KOPT-K1 (cell line): Measurements from ENCODE around the gene AKAP12.

Source experiments
- H3K27ac ChIP-seq: fragments of 200-600 bp; sonication (generic); 2 replicates; pipeline ENCODE4 v1.5.1; 2016; ENCODE audit warnings: antibody characterized with exemption, mild to moderate bottlenecking, low read depth, low read length; ENCODE audit not compliant: poor library complexity, severe bottlenecking
- H3K36me3 ChIP-seq: fragments of 200-600 bp; sonication (generic); 2 replicates; pipeline ENCODE4 v1.5.1; 2017; ENCODE audit warnings: antibody characterized with exemption, mild to moderate bottlenecking, low read length, moderate library complexity; ENCODE audit not compliant: insufficient read depth
- H3K9me3 ChIP-seq: fragments of 200-600 bp; sonication (generic); 2 replicates; pipeline ENCODE4 v1.5.1; 2017; ENCODE audit warnings: antibody characterized with exemption, low read length, mild to moderate bottlenecking; ENCODE audit not compliant: insufficient read depth, poor library complexity, severe bottlenecking

Gene AKAP12

DNA sequence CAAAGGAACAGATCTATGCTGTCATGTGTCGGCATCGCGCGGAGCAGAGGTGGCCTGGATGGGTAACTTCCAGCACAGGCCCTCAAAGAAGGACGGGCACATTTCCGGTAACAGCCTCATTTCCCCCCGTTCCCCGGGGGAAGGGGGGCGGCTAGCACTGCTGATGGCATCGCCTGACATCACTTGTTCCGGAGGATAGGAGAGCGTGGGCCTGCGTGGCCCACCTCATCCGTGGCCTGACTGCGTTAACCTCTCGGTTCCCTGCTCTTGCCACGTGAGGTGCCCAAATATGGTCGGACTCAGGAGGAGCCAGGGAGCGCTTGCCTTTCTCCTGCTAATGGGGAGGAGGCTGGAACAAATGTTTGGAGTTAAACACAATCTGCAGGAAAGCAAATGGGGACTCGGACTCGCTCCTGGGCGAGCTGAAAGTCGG is at the start of gene AKAP12:
Gene AKAP12, plus strand, starts transcription at position 365 of the 433 bp plus-strand sequence. CDS start 596 bp downstream, outside the sequence.
- peaks cover 12% of the 10 kb centered on the region for H3K9me3 ChIP-seq
- H3K27ac ChIP-seq = no peak within 1 kb of the TSS
- H3K36me3 ChIP-seq = no peaks in the 10 kb centered on the region

GRCh38 chr6:151191527-151191926 is 48.2 kb upstream of the AKAP12 start:
- H3K9me3 ChIP-seq = no peaks in the 10 kb centered on the region
- H3K36me3 ChIP-seq = no peaks in the 10 kb centered on the region
- H3K27ac ChIP-seq = no peak overlapping the region

- no peaks in the 10 kb centered on the region for H3K36me3 ChIP-seq
- H3K9me3 ChIP-seq = no peaks in the 10 kb centered on the region
- no peak overlapping the region for H3K27ac ChIP-seq
Measured at GRCh38 chr6:151196555-151196954, 43.2 kb upstream of the AKAP12 start.

DNA sequence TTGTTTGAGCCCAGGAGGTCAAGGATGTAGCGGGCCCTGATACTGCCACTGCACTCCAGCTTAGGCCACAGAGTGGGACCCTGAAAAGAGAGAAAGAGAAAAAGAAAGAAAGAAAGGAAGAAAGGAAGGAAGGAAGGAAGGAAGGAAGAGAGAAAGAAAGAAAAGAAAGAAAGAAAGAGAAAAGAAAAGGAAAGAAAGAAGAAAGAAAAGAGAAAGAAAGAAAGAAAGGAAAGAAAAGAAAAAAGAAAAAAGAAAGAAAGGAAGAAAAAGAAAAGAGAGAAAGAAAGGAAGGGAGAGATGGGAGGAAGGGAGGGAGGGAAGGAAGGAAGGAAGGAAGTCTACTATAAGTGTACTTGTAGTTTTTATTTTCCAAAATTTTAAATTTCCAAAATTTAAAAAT is 42.2 kb upstream of the AKAP12 start:
- H3K27ac ChIP-seq = no peak overlapping the region
- no peaks in the 10 kb centered on the region for H3K36me3 ChIP-seq
- H3K9me3 ChIP-seq = no peaks in the 10 kb centered on the region

DNA sequence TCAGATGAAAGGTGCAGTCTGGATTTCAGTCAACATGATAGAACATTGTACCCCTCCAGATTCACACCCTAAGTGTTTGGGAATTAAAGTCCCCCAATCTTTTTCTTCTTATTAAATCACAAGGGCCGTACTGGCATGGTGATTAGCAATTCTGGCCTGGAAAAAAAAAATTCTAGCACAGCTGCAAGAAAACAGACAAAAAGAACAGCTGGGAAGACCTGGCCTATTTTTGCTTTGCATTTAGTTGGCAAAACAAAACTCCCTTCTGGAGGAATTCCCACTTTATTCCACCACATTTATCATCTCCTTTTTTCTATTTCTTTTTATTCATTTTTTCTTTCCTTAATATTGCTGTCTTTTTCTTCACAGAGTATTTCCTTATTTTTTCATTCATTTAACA is 39.8 kb upstream of the AKAP12 start:
- no peaks in the 10 kb centered on the region for H3K36me3 ChIP-seq
- no peaks in the 10 kb centered on the region for H3K9me3 ChIP-seq

GRCh38 chr6:151205721-151206600 is 33.8 kb upstream of the AKAP12 start:
- Histone ChIP-seq H3K9me3 (peaks cover under 1% of the 10 kb centered on the region), H3K36me3 (no peaks in the 10 kb centered on the region)

More for the DNA sequence above, 39.8 kb upstream of the AKAP12 start:
- H3K27ac ChIP-seq = no peak overlapping the region

DNA sequence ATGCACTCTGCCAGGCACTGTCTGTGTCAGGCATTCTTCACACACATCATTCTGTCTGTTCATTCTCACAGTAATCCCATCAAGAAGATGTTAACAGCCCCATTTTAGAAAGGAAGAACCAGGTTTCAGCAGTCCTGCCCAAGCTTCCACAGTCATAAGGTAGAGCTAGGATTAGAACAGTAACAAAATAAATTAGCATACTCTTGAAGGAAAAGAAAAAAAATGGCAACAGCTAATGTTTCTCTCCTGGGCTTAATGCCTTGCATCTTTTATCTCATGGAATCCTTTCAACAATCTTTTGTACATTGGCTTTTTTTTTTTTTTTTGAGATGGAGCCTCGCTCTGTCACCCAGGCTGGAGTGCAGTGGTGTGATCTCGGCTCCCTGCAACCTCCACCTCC is 32.1 kb upstream of the AKAP12 start:
- Histone ChIP-seq H3K36me3 (no peaks in the 10 kb centered on the region), H3K27ac (no peak overlapping the region), H3K9me3 (peaks cover 4% of the 10 kb centered on the region)

More at GRCh38 chr6:151205721-151206600, 33.8 kb upstream of the AKAP12 start:
- no peak overlapping the region for H3K27ac ChIP-seq

DNA sequence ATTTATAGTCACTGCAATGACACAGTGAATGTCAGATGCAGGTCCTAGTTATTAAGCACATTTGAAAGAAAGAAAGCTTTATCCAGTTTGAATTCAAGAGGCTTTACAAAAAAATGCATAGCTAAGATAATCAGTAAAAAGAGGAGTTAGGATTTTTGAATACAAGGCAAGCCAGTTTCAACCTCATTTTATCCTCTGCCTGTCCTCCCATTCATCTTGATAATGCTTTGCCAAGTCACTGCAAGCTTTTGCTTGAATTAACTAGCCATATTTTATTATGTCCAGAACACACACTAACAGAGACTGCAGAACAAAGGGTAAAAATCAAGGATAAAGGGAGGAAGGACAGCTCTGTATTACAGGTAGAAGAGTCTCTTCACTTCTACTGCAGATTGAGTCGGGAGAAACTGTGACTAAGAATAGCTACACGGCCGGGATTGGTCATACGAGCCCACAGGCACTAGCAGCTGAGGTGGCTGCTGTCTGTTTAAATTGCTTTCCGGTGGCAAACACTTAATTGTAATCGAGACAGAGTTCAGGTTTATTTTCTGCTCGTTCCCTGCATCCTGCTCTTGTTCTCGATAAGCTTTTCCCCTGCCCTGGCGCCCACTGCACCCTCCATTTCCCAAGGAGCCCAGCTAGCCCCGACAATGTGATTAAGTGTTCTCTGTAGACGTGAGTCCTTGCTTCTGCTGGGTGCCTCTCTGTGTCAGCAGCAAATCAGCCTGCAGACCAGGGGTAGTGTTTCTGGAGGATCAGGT is 30.5 kb upstream of the AKAP12 start:
- Histone ChIP-seq H3K27ac (no peak overlapping the region), H3K9me3 (peaks cover 9% of the 10 kb centered on the region)

DNA sequence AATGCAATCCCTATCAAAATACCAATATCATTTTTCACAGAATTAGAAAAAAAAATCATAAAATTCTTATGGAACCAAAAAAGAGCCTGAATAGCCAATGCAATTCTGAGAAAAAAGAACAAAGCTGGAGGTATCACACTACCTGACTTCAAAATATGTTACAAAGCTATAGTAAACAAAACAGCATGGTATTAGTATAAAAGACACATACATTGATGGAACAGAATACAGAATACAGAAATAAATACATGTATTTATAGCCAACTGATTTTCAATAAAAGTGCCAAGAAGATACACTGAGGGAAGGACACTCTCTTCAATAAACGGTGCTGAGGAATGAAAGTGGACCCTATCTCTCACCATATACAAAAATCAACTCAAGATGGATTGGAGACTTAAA is 28.7 kb upstream of the AKAP12 start:
- Histone ChIP-seq H3K27ac (no peak overlapping the region), H3K9me3 (peaks cover 9% of the 10 kb centered on the region), H3K36me3 (no peaks in the 10 kb centered on the region)

More for the DNA sequence above, 30.5 kb upstream of the AKAP12 start:
- H3K36me3 ChIP-seq = no peaks in the 10 kb centered on the region

DNA sequence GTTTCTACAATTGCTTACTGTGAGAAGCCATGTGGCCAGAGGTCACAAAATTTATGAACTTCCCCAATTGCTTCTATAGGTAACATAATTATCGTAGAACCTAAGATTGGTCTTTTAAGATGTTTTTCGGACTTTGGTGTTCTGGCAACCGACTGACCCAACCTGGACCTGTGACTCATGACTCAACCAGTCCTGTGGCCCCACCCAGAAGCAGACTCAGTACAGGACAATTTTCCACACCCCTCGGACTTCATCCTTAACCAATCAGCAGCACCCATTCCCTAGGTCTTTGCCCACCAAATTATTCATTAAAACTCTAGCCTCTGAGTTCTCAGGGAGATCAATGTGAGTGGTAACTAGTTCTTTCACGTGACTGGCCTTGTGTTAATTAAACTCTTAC is 26.4 kb upstream of the AKAP12 start:
- Histone ChIP-seq H3K9me3 (peaks cover 9% of the 10 kb centered on the region), H3K36me3 (no peaks in the 10 kb centered on the region), H3K27ac (no peak overlapping the region)

DNA sequence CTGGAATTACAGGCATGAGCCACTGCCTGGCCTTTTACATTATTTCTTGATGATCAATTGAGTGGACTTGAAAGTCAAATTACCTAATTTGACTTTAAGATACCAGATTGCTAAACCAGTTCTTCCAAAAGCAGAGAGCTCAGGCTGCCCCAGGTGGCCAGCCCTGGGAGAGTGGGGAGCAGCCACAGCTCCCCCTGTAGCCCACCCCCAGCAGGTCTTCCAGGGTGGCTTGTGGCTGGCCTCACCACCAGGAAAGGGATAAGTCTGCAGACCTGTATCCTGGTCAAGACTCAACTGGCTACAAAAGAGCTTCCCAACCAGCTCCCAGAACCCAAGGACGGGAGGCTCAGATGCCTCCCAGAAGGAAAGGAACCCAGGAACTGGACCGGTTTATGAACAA is 23.8 kb upstream of the AKAP12 start:
- Histone ChIP-seq H3K36me3 (no peaks in the 10 kb centered on the region), H3K27ac (no peak overlapping the region), H3K9me3 (peaks cover 8% of the 10 kb centered on the region)

DNA sequence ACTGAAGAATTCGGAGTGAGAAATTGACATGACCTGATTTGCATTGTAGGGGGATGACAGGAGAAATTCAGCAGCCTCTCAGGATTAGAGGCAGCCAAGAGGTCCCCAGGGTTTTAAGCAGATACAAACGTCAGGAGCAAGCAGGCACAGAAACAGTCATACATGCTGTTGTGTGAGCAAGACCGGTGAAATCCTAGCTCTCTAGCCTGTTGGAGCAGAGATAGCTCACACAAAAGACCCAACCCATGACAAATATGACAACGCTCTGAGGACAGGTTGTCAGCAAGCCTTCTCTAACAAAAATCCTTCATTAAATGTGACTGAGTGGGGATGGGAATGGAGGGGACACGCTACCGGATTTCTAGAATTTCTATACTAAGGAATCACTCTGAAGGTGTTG is 23.0 kb upstream of the AKAP12 start:
- H3K36me3 ChIP-seq = no peaks in the 10 kb centered on the region
- H3K27ac ChIP-seq = no peak overlapping the region
- H3K9me3 ChIP-seq = peaks cover 5% of the 10 kb centered on the region

DNA sequence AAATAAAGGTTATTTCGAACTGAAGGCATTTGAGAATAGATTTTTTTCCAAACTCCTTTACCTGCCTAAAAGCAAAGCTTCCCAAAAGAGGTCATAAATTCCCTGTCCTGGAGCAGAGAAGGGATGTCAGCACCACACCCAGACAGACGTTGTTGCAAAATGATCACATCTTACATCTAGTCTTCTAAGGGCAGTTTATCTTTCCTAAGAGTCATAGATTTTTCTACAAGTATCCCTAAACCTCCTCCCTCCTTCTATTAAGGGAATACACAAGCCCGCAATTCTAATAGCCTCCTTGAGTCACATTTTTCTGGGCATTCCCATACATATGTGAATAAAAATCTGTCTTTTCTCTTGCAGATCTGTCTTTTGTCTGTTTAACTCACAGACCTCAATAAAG is 20.6 kb upstream of the AKAP12 start:
- no peaks in the 10 kb centered on the region for H3K9me3 ChIP-seq
- no peaks in the 10 kb centered on the region for H3K36me3 ChIP-seq
- H3K27ac ChIP-seq = no peak overlapping the region

DNA sequence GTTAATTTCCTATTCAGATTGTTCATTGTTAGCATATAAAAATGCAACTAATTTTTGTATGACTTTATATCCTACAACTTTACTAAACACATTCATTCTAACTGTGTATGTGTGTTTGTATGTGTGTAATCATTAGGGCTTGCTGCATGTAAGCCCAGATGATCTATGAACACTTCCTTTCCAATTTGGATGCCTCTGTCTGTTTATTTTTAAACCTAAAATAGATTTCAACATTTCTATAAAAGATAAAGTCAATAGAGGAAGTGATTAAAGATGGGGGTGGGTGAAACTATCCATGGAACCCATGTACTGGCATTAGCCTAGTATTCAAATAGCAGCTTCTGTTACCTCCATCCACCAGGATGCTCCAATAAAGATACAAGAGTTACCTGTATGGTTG is 15.7 kb upstream of the AKAP12 start:
- no peak overlapping the region for H3K27ac ChIP-seq
- no peaks in the 10 kb centered on the region for H3K36me3 ChIP-seq
- no peaks in the 10 kb centered on the region for H3K9me3 ChIP-seq

DNA sequence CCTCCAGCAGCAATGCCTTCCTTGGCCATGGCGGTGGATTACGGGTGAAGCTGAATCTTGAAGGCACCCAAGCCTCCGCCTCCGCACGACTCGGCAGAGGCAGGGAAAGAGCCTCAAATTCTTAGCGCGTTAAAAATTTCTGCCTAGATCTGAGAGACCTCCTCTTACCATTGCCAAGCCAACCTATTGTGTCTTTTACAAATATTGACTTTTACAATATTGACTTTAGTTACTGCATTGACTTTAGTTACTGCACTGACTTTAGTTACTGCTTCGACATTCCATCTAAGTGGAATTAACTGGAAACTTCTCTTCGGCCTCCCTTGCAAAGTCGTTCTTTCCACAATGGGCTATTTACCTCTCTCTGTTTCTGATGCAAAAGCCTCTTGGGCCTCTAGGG is 13.8 kb upstream of the AKAP12 start:
- H3K27ac ChIP-seq = no peak overlapping the region
- no peaks in the 10 kb centered on the region for H3K9me3 ChIP-seq
- H3K36me3 ChIP-seq = no peaks in the 10 kb centered on the region
